ENCODE measurements around the gene GAB2.

DNA sequence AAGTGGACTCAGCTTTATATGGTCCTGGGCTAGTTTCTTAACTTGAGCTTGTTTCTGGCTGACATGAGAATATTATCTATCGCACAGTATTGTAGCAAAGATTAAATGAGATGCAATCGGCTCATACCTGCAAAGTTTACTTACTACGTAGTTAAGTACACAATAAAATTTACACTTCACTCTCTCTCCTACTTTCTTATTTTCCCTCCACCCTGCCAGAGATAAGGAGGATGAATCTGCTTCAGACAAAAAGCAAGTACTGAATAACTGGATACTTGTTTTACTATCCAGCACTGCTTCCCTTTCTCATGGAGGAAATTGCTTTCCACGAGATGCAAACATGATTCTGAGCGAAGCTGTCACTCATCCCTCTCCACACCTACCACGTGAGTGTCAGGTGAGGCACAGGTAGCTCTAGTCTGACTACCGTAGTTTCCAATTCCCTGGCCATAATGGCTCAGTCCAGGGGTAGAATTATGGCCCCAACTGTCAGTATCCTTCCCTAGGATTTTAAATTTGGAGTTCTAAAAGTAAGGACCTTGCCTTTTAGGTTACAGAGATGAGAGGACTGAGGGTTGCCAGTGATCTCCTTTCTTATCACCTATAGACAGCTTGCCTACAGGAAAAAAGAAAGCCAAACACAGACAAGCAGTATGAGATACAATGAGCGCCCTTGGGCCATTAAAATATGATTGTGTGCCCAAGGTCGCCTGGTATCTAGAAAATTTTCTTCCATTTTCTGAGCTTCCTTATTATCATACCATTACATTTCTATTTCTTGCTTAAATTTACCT is 39.8 kb downstream of the GAB2 start:
- TF ChIP-seq, protein P1, sequence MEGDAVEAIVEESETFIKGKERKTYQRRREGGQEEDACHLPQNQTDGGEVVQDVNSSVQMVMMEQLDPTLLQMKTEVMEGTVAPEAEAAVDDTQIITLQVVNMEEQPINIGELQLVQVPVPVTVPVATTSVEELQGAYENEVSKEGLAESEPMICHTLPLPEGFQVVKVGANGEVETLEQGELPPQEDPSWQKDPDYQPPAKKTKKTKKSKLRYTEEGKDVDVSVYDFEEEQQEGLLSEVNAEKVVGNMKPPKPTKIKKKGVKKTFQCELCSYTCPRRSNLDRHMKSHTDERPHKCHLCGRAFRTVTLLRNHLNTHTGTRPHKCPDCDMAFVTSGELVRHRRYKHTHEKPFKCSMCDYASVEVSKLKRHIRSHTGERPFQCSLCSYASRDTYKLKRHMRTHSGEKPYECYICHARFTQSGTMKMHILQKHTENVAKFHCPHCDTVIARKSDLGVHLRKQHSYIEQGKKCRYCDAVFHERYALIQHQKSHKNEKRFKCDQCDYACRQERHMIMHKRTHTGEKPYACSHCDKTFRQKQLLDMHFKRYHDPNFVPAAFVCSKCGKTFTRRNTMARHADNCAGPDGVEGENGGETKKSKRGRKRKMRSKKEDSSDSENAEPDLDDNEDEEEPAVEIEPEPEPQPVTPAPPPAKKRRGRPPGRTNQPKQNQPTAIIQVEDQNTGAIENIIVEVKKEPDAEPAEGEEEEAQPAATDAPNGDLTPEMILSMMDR (IDR thresholded peaks at IDR 0.05): no peak
- TF ChIP-seq POLR2A (IDR thresholded peaks at IDR 0.05): no peak

All from thyroid gland (tissue), 4 donors.